Brain pericyte (primary cell): ENCODE data around the gene SIGLEC1.

Experiments used
- DNase-seq: peaks from one replicate; pipeline ENCODE4 v3.0.0-alpha.2; 2012; ENCODE audit warnings: low read depth, low spot score

SIGLEC1 gene

GRCh38 chr20:3744806-3745685, 32.6 kb upstream of the SIGLEC1 start:
- DNase-seq: no peak

GRCh38 chr20:3744037-3744436, 31.6 kb upstream of the SIGLEC1 start:
- no peak for DNase-seq

GRCh38 chr20:3743251-3743650, 30.9 kb upstream of the SIGLEC1 start:
- no peak for DNase-seq

GRCh38 chr20:3741836-3742458, 29.5 kb upstream of the SIGLEC1 start:
- DNase-seq: no peak

GRCh38 chr20:3740615-3741301, 28.4 kb upstream of the SIGLEC1 start:
- no peak for DNase-seq

- no peak for DNase-seq
These were observed 27.6 kb upstream of the SIGLEC1 start for GRCh38 chr20:3739926-3740451.

- no peak for DNase-seq
These were observed 26.9 kb upstream of the SIGLEC1 start for GRCh38 chr20:3739054-3739925.

GRCh38 chr20:3738111-3739053, 26.0 kb upstream of the SIGLEC1 start:
- no peak for DNase-seq

GRCh38 chr20:3735768-3736167, 23.4 kb upstream of the SIGLEC1 start:
- no peak for DNase-seq

- no peak for DNase-seq
These were observed 21.9 kb upstream of the SIGLEC1 start for GRCh38 chr20:3734111-3734843.

GRCh38 chr20:3733119-3733995, 21.0 kb upstream of the SIGLEC1 start:
- no peak for DNase-seq

GRCh38 chr20:3732327-3733118, 20.1 kb upstream of the SIGLEC1 start, which contains the start of gene HSPA12B:
Gene HSPA12B, plus strand, starts transcription at chr20:3732685. Its CDS starts 5,990 bp downstream, at chr20:3738675.
- DNase-seq: no peak

GRCh38 chr20:3731944-3732326, 19.5 kb upstream of the SIGLEC1 start:
- DNase-seq: no peak

GRCh38 chr20:3730803-3731672, 18.6 kb upstream of the SIGLEC1 start:
- DNase-seq: no peak

- DNase-seq: no peak
These were observed 17.6 kb upstream of the SIGLEC1 start for GRCh38 chr20:3729811-3730540.

GRCh38 chr20:3729378-3729777, 17.0 kb upstream of the SIGLEC1 start:
- DNase-seq: no peak
